NCI-H146 treated with DMSO at 0.1 percent for 48 hours (cell line): ENCODE measurements around the gene DNASE2B.

Source experiments
- DNase-seq: peaks from one replicate; lab custom pipeline; 2025; ENCODE audit not compliant: unreplicated experiment; lab: John Stamatoyannopoulos, UW

Gene DNASE2B

GRCh38 chr1:84373436-84374141 is 24.7 kb upstream of the DNASE2B start:
- DNase-seq = no peak

GRCh38 chr1:84374991-84375696 is 23.1 kb upstream of the DNASE2B start:
- DNase-seq = no peak

GRCh38 chr1:84376000-84376910 is 22.0 kb upstream of the DNASE2B start:
- DNase-seq = no peak

- no peak for DNase-seq
Measured at GRCh38 chr1:84377480-84378095, 20.7 kb upstream of the DNASE2B start.

GRCh38 chr1:84379138-84379916 is 19.0 kb upstream of the DNASE2B start:
- DNase-seq = no peak

GRCh38 chr1:84379917-84380180 is 18.4 kb upstream of the DNASE2B start:
- DNase-seq = no peak

GRCh38 chr1:84382127-84382526 is 16.2 kb upstream of the DNASE2B start:
- DNase-seq = no peak

GRCh38 chr1:84385347-84385746 is 12.9 kb upstream of the DNASE2B start:
- peak; percentile 13 for DNase-seq

GRCh38 chr1:84386716-84387479 is 11.4 kb upstream of the DNASE2B start:
- no peak for DNase-seq

GRCh38 chr1:84387480-84388163 is 10.7 kb upstream of the DNASE2B start:
- DNase-seq = no peak

GRCh38 chr1:84390226-84390625 is 8.1 kb upstream of the DNASE2B start:
- no peak for DNase-seq

- DNase-seq = no peak
Measured at GRCh38 chr1:84401156-84401555, 2.9 kb downstream of the DNASE2B start.

- no peak for DNase-seq
Measured at GRCh38 chr1:84402060-84402459, 3.8 kb downstream of the DNASE2B start.

GRCh38 chr1:84402501-84402900 is 4.2 kb downstream of the DNASE2B start:
- no peak for DNase-seq

- DNase-seq = no peak
Measured at GRCh38 chr1:84403347-84403746, 5.1 kb downstream of the DNASE2B start.

- no peak for DNase-seq
Measured at GRCh38 chr1:84406346-84406861, 8.1 kb downstream of the DNASE2B start.

- no peak for DNase-seq
Measured at GRCh38 chr1:84407524-84407923, 9.2 kb downstream of the DNASE2B start.

GRCh38 chr1:84407958-84408422 is 9.7 kb downstream of the DNASE2B start:
- no peak for DNase-seq

GRCh38 chr1:84409888-84410287 is 11.6 kb downstream of the DNASE2B start:
- no peak for DNase-seq
